Measurements from ENCODE around the gene EPHB2.
"Not testable (repeated sequence)": the region's sequence is repeated elsewhere in the genome, so short reads cannot be mapped to it uniquely, and the experiment has no call there.

EPHB2 gene

DNA sequence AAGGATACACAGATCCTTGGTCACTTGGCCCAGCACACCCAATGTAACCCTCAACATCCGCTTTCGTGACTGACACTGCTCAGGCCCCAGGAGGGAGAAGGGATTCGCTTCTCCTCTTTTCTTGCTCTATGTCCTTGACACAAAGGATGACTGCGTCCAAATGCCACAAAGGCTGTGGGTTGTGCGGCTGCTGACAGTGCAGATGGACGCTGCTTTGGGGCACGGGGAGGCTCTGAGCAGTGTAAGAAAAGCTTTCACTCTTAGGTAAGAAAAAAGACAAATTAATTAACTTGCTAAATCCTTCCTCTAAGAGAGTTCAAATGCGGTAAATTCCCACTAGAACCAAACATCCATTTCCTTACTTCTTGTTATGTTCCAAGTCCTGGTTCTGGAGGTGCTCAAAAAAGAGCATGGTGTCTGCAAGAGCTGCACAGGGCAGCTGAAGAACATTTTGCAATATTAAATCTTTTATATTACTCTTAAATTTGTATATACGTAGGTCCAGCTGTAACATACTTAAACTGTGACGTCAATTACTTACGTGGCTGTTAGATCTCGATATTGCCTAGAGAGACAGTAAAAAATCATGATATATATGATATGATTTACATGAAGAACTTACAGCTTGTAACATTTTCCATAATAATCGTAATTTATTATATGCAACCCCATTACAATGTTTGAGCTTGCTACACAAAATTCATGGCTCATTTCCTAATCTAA is 19.4 kb upstream of the EPHB2 start:
- no peak for DNase-seq (ENCODE audit: low read depth)

DNA sequence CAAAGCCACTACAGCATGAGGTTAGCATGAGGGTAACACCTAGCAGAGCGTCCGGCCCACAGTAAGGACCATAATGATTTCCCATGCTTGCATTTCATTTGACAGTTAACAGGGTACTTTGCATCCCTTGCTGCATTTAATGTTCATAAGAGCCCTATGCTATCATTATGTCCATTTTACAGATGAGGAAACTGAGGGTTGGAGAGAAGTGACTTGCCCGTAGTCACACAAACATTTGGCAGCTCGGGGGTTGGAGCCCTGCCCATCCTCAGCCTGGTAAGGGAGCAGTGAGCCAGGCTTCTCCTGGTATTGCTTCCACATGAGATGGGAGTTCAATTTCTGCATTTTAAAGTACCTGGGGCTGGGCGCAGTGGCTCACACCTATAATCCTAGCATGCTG is 16.5 kb upstream of the EPHB2 start:
- no peak for DNase-seq (ENCODE audit: low read depth)

- DNase-seq (ENCODE audit: low read depth): no peak
Observed at GRCh38 chr1:22696610-22697009, 14.0 kb upstream of the EPHB2 start.

DNA sequence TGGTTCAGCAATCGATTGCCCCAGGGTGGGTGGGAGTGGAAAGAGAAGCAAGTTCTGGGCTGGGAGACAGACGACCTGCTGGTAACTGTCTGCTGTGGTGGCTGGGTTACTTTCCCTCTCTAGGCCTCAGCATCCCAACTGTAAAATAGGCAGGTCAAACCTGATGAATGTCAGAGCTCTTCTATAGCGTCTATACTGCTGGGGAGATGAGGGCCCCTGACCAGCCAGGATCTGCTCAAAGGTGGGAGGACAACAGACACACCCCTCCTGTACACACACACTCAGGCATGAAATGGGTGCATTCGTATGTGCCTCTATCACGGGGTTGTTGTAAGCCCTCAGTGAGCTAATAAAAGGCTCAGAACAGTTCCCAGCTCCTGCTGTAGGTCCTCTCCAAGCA is 12.7 kb upstream of the EPHB2 start:
- DNase-seq (ENCODE audit: low read depth): no peak

DNA sequence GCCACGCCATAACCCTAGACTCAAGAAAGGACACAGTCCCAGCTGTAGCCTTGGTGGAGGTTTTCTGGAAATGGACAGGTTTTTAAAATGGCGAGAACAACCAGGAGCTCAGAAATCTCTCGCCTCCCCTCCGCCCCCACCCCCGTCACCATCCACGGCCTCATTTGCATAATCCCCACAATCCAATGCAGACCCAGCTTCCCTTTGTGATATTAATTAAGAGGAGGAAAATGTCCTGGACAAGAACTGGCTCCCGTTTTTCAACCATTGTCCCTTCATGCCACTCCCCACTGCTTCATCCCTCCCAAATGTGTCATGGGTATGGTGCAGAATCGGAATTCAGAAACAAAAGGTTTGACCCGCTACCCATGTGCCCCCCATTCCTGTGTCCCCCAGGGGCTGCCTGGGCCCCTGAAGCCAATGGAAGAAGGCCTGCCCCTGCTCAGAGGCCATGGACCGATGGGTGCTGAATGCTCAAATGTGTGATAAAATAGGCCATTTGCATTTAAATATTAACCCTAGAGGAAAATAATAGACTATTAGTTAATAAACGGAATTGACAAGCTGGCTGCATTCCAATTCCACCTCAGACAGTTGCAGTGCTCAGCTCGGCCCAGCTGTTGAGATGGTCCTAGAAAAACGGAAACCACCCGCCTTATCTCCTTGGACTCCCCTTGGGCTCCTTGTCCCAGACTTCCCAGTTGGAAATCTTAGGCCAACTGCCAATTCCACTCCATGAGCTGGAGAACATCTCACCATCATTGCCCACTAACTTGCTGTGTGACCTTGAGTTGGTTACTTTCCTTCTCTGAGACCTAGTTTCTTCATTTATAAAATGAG is 10.7 kb upstream of the EPHB2 start:
- DNase-seq (ENCODE audit: low read depth): no peak

GRCh38 chr1:22702296-22703085 is 8.1 kb upstream of the EPHB2 start:
- DNase-seq (ENCODE audit: low read depth): no peak

GRCh38 chr1:22704440-22705067 is 6.1 kb upstream of the EPHB2 start:
- DNase-seq (ENCODE audit: low read depth): peak; percentile 12

DNA sequence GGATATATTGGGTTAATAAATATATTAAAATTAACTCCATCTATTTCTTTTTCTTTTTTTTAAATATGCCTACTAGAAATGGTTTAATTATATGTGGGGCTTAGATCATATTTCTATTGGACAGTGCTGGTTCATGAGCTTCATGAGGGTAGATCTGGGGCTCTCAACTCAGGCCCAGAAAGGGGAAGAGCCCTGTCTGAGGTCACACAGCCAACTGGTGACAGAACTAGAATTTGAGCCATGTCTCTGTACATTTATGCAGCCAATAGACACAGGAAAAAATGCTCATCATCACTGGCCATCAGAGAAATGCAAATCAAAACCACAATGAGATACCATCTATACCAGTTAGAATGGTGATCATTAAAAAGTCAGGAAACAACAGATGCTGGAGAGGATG is 5.1 kb upstream of the EPHB2 start:
- no peak for DNase-seq (ENCODE audit: low read depth)

- not testable (repeated sequence) for DNase-seq (ENCODE audit: low read depth)
Observed at GRCh38 chr1:22706100-22706499, 4.5 kb upstream of the EPHB2 start.

DNA sequence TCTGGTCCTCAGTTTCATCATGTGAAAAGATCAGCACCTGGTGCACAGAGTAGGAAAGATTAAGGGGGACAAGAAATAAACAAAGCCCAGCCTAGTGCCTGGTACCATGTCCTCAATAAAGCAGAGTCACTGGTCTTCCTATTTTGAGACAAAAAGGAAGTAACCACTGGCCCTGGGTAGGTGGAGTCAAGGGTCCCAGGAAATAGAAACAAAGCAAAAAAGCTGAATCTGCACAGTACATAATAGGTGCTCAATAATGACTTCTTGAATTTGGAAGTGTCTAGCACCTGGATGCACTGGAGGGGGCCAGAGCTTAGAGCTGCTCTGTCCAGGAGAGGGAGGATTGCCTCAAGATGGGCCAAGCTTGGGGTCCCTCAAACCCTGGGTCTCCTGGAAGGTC is 1.9 kb upstream of the EPHB2 start:
- DNase-seq (ENCODE audit: low read depth): no peak

DNA sequence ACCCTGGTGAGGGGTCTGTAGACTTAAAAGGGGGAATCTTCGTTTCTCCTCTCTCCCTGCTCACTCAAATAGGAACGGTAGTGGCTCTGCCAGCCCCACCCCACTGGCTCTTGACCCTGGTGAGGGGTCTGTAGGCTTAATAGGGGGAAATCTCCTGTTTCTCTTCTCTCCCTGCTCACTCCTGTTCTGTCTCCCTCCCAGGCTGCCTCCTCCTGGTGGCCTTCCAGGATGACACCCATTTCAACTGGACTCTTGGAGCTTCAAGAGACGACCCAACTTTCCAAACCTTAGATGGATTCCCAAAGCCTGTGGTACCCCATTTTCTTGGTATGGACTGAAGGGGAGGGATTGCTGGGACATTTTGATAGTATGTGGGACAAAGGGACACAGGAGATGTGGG is 1.4 kb upstream of the EPHB2 start:
- no peak for DNase-seq (ENCODE audit: low read depth)

DNA sequence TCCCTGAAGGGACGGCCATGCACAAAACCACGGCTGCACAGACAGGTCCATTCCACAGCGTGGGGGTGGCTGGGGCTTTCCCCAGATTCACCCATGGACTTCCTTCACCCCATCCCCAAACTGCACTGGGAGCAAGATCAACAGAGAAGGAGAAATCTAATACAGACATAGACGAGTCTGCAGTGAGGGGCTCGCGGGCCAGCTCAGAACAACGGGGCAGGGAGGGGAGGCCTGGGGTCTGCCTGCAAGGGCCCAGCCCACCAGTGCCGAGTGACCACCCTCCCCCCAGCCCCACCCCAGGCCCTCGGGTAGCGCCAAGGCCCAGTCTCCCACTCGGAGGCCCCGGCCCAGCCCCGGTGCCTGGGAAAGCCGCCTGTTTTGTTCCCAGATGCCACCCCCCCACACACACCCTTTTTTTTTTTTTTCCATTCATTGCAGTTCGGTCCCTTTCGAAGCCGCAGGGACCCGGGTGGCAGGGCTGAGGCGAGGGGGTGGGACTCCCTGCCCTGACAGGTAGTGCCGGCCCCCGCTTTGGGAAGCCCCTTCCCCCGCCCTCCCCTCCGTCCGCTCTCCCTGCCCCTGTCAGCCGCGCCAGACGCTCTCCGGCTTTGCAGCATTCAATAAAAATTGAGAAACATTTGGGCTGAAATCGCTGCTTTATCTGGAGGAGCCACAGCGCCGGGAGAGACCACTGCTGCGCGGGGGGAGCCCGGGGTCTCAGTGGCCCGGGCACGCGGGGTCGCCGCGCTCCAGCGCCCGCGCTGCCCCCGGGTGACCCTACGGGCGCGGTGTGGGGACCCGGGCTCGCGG is 543 bp upstream of the EPHB2 start:
- no peak for DNase-seq (ENCODE audit: low read depth)

GRCh38 chr1:22711071-22711470 is 432 bp downstream of the EPHB2 start:
- no peak for DNase-seq (ENCODE audit: low read depth)

DNA sequence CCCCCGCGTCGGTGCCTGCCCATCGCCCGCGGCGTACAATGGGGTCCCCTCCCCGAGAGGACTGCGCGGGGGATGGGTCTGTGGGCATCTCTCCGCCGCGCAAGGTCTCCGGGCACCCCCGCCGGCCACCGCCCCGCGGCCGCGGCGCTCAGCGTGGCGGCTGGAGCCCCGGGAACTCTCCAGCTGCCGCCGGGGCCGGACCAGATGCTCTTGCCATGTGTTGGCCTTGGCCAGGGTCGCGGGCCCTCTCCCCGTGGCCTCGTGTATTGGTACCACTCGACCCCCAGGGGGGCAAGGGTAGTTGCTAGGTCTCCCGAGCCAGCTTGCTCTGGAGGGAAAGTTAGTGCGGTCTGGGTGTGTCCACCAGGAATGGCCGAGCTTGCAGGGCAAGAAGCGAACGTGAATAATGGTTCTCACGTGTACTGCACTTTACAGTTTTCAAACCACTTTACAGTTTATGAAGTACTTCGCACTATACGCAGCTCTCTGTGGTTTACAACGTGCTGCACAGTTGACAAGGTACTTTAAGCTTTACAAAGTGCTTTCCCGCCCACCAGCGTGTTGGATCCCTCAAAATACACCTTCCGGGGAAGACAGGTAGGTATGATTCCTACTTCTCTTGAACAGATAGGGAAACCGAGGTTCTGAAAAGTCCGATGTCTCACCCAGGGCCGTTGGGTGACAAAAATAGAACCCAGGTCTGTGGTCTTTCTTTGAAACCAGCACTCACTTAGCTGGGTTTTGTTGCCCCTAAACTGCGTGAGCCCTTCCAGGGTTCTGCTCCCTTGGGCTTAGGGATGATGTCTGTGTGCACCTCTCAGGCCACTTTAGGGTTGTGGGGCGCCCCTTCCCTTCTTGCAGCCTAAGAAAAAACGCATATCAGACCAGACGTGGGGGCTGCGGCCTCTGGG is 1.2 kb downstream of the EPHB2 start:
- DNase-seq (ENCODE audit: low read depth): no peak

DNA sequence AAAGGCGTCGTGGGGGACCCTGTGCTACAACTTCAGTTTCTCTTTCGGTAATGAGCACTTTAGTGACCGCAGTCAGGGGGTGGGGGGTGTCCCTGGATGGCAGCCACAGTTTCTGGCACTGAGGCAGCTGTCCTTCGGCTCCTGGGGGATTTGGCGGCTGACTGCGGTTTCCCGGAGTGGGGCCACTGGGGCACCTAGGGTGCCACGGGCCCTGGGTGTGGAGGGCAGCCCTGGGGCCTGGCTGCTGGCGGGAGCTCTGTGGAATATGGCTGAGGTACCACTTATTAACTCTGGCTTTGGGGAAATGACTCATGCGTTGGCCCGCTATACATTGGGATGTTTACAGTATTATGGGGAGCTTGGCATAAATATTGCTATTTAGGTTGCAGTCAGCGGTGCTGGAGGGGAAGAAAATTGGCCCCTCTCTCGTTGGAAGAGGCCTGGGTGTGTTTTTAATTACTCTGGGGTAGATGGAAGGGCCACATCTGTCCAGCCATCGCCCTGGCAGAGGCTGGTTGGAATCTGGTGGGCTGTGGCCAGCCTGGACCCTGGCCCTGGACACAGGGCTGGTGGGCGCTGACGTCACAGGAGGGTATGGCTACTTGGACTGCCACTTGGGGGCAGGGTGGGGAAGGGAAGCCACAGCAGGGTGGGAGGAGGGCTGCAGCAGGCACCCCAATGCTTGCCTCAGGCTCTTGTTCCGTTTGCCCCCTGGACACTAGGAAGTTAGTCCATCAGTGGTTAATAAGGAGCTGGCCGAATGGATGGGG is 2.0 kb downstream of the EPHB2 start:
- DNase-seq (ENCODE audit: low read depth): no peak

GRCh38 chr1:22714455-22714854 is 3.8 kb downstream of the EPHB2 start:
- DNase-seq (ENCODE audit: low read depth): no peak

DNA sequence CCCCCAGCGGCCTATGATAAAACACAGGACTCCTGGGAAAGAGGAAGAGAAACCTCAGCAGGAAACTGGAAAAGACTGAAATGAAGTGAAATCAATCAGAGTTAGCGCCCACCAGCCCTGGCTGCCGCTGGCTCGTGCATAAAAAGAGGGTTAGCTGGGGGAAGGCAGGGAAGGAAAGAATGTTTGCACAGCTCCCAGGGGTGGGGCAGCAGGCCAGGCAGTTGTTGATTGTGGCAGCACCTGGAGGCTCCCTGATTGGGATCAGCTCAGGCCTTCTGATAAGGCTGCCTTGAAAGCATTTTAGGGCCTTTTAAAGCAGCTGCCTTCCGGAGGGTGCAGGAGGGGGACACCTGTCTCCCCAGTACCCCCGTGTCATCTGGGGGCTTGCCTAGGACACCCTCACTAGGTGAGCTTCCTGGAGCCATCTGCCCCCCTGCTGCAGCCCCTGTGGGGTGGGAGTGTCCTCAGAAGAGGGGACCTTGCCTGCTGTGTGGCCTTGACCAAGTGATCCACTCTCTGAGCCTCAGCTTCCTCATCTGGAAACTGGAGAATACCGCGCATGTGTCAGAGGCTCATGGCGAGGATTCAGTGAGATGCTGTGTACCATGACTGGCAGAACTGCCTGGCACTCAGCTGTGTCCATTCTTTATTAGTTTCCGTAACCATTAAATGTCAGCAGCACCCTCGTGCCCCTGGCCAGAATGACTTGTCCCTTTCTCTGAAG is 6.6 kb downstream of the EPHB2 start:
- no peak for DNase-seq (ENCODE audit: low read depth)

DNA sequence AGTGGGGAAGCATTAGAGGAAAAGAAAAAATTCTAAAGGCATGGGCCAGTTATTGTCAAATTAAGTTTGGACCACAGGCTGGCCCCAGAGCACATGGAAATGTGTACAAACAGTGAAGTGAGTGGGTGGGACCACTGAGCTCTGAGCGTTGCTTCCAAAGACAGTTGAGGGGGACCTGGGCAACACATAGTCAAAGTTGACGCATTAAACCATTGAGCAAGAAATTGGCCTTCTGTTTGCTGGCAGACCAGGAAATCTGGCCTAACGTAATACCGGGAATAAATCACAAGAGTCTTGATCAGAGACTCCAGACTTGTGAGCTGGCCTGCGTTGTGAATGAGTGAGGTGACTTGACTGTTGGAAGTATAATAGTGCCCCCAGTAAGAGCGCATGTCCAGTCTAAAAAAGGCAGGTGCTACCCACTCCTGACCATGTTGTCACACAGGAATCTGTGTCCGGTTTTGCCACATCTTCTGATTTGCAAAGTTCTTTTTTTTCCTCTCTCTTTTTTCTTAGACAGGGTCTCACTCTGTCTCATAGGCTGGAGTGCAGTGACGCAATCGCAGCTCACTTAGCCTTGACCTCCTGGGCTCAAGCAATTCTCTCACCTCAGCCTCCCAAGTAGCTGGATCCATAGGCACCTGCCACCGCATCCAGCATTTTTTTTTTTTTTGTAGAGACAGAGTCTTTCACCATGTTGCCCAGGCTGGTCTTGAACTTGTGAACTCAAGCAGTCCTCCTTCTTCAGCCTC is 10.7 kb downstream of the EPHB2 start:
- no peak for DNase-seq (ENCODE audit: low read depth)
